RPMI8226 (cell line): ENCODE results near the gene MRPL33.
A peak's percentile ranks its signal among the peaks of the same experiment; 100 is the strongest.

Experiments
- DNase-seq: peaks from one replicate; pipeline ENCODE4 v3.0.0-alpha.2; 2015

MRPL33 gene

GRCh38 chr2:27771548-27772335, at the start of gene MRPL33:
Gene MRPL33 (plus strand): TSS chr2:27771719. CDS start chr2:27771778, 59 bp downstream.
- DNase-seq = peak; percentile 96

DNA sequence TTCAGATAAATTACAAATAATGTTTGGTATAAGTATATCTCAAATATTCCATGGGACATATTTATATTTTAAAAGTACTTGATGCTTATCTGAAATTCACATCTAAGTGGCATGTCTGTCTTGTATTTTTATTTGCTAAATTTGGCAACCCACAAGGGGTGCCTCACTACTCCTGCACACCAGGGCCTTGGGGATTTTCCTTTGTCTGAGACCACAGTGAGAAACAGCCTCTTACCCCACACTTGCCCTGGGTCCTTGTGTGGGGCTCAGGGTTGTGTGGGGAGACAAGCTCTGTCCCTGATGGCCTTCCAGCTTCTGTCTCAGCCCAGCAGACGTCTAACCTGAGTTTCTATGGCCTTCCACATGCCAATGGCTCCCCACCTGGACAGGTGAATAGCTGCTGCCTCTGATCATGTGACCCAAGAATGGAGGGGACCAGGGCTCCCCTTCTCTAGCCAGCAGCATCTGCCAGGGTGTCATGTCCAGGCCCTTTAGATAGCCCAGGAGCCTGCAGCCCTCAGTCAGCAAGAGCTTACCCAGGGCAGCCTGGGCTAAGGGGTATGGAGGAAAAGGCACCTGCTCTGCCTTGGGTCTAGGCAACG, 49.5 kb upstream of the MRPL33 start:
- DNase-seq = no peak

GRCh38 chr2:27723372-27724144, 48.0 kb upstream of the MRPL33 start:
- peak; percentile 58 for DNase-seq

DNA sequence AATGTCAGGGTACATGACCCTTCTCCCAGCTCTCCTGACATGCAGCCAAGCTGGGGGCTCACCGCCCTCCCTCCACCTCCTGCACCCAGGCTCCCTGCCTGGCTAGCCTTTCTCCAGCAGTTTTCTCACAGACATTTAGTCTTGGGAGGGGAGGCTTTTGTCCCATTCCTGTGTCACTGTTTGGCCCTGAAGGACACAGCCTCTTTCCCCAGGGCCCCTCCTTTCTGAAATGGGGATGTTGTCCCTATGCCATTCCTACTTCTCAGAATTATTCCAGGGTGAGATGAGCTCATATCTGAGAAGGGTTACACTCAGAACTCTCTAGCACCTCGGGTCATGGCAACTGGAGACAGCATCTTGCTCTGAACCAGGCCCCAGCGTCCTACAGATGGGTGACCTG, 47.3 kb upstream of the MRPL33 start:
- no peak for DNase-seq

GRCh38 chr2:27724905-27725701, 46.4 kb upstream of the MRPL33 start:
- DNase-seq = no peak

DNA sequence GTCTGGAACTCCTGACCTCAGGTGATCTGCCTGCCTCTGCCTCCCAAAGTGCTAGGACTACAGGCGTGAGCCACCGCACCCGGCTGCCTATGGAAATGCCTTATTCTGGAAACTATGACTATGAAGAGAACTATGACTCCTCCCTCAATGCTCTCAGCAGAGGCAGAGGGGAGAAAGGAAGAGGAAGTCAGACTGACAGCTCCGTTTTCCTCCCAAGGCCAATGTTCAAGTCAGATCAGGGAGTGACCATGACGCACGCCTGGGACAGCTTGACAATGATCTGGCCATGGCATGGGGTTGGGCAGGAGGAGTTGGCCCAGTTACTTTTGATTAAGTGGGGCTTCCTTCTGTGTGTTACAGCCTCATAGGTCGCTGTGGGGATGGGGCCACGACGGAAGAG, 44.3 kb upstream of the MRPL33 start:
- no peak for DNase-seq

- no peak for DNase-seq
Measured at GRCh38 chr2:27728081-27728858, 43.2 kb upstream of the MRPL33 start.

- no peak for DNase-seq
Measured at GRCh38 chr2:27729198-27729597, 42.3 kb upstream of the MRPL33 start.

GRCh38 chr2:27729614-27730013, 41.9 kb upstream of the MRPL33 start:
- no peak for DNase-seq

GRCh38 chr2:27730261-27730662, 41.3 kb upstream of the MRPL33 start:
- DNase-seq = no peak

- no peak for DNase-seq
Measured at GRCh38 chr2:27730980-27731691, 40.4 kb upstream of the MRPL33 start.

DNA sequence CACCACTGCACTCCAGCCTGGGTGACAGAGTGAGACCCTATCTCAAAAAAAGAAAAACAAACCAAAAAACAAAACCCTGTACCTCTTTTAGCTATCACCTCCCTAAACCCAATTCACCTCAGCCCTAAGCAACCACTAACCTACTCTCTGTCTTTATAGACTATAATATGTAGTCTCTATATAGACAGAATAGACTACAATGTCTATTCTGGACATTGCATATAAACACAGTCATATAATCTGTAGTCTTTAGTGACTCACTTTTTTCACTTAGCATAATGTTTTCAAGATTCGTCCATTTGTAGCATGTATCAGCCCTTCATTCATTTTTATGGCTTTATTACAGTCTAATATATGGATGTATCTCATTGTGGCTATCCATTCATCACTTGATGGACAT, 37.2 kb upstream of the MRPL33 start:
- DNase-seq = no peak

GRCh38 chr2:27735263-27735904, 36.1 kb upstream of the MRPL33 start:
- DNase-seq = no peak

GRCh38 chr2:27736031-27736889, 35.3 kb upstream of the MRPL33 start:
- DNase-seq = no peak

DNA sequence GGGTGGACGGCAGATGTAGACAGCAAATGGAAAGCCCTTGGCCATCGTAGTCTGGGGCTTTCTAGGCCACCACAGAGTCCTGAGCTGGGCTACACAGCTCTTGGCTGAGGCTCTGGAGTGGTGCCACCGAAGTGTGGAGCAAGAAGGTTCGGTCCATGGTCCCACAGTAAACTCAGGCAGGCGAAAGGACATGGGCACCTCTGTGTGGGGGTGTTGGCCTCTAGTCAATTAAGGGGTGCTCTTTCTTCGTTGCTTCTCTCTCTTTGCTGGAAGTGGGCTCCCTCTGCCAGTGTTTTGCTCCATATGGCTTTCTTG, 34.7 kb upstream of the MRPL33 start:
- DNase-seq = no peak

DNA sequence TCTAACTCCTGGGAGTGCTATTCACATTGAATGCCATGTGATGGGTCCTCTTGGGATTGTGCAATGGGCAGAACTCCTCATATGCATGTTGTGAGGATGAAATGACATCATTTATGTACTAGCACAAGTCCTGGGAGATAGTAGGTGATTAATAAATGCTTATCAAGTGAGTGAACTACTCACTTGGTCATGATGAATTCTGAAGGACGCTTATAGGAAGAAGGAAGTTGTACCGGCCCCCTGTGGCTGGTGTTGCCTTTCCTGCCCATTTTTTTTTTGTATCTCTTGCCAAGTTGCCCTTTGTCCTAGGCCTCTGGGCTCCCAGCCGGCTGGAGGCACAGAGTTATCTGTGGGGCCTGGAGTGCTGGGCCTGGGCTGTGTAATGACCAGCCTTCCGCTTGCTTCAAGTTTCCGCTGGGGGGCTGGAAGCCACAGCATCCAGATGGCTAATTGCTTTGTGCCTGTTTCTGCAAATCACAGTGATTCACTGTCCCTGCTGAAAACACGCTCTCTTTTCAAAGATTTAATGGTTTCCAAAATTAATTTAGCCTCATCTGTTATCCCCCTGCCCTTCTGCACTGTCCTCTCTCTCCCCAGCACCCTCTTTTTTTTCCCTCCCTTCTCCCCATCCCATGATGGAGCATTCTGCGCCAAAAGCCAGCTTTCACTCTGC, 33.7 kb upstream of the MRPL33 start:
- no peak for DNase-seq

DNA sequence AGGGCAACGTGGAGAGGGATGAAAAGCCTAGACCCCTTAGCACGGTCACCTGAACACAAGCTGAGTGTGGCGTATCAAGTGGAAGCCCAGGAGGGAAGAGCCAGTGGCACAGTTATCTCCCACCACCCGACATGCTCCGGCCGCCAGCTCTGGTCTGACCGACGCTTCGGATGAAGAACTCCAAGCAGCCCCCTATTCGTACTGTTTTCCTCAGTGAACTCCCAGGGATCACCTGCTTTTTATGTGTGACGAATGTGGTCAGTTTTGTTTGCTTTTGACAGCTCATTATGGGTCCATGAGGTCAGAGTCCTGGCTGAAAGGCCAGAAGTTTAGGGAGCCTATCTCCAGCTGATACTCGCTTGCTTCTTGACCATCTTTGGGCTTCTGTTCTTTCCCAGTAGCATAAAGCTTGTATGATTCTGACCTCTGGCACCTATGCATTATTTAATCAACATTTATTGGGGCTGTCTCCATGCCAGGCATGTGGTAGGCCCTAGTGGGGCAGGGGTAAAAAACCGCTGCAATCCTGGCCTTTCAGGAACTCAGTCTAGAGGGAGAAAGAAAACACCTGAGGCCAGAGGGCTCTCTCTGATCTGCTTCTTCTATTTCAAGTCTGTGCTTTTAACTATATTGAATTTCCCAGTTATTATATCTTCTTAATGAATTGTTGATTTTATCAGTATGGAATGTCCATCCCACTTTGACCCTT, 33.0 kb upstream of the MRPL33 start:
- DNase-seq = no peak

- DNase-seq = no peak
Measured at GRCh38 chr2:27739058-27739373, 32.5 kb upstream of the MRPL33 start.

GRCh38 chr2:27741673-27742072, 29.8 kb upstream of the MRPL33 start:
- peak; percentile 23 for DNase-seq
